Measurements from ENCODE around the gene PATJ. TPM values are rescaled to one million over a fixed set of nuclear protein-coding genes. Genes with fewer than 3 reads are reported as not detected.

Gene PATJ
- total and polyA plus RNA-seq, 10 donors, result 2.3 to 32.2 (median 17.7) TPM

DNA sequence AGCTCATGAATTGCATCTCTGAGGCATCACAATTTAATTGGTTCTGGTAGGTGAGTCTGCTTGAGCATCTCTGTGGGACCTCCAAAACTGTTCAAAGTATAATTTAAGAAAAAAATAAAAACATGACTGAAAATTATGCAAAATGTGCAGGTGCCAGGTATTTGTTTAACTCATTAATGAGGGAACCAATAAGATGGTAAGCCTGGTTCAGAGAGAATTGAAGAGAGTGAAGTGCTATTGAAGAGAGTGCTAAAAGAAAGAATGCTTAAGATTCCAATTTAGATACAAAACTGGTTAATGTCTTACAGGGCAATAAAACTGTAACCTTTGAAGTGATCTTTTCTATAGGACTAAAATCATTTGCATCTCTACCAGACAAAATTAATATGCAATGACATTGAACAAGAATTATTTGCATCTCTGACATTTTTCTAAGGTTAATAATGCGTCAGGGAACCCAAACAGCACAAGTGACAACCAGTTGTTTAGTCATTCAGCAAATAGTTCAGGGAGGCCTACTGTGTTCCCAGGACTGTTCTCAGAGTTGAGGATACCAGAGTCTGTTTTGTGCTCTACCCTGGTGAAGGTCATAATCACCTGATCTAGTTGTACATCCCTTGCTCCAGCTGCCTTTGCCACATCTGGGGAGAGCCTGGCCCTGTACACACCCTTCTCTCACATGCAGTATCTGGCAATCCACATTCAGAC lies 183.5 kb downstream of the PATJ start:
- Histone ChIP-seq H3K36me3 (peaks cover 0 to 33% (median 0%) of the 10 kb centered on the region in 6 donors), H3K27ac (no peak overlapping the region), H3K27me3 (replicated peaks in 1 of 7) (no peaks in the 10 kb centered on the region), H3K4me1 (no peaks in the 10 kb centered on the region), H3K9me3 (no peaks in the 10 kb centered on the region), H3K4me3 (no peak overlapping the region)
- TF ChIP-seq POLR2AphosphoS5 (IDR thresholded peaks at IDR 0.05), result no peak
- TF ChIP-seq POLR2A (IDR thresholded peaks at IDR 0.05), result no peak
- no peak for TF ChIP-seq CTCF (IDR thresholded peaks at IDR 0.05 in 8 of 11, conservative IDR thresholded peaks at IDR 0.05 in 3 of 11)
- DNase-seq, result no peak
- WGBS, 5 donors, result 84 to 97% (median 94%) methylated on average over 1 of the region's 1 CpG
- intact Hi-C loops (cut with DNase I; ENCODE audit: low total_unique reads), result no loop called here

DNA sequence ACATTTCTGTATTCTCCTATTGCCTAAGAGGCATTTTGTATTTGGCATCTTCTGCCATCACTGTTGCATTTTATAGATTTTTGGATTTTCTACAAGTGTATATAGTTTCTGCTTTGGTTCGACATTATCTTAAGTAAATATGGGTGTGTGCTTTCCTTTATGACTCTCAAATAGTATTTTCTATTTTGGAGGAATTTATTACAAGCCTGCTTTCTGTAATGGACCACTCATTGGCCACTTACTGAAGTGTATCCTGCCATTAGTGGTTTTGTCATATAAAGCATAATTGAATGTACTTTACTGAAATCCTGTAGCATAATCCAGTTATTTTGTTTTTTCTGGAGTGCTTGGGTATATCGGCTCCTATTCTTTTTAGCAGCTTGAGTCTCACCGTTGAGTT lies 184.3 kb downstream of the PATJ start:
- no peaks in the 10 kb centered on the region for H3K27me3 ChIP-seq (replicated peaks in 1 of 7)
- intact Hi-C loops (cut with DNase I; ENCODE audit: low total_unique reads), result no loop called here
- no peaks in the 10 kb centered on the region for H3K9me3 ChIP-seq
- TF ChIP-seq POLR2AphosphoS5 (IDR thresholded peaks at IDR 0.05) (no peak), POLR2A (IDR thresholded peaks at IDR 0.05) (no peak), CTCF (IDR thresholded peaks at IDR 0.05 in 8 of 11, conservative IDR thresholded peaks at IDR 0.05 in 3 of 11) (no peak)
- WGBS, 5 donors, result 89 to 96% (median 92%) methylated on average over 3 of the region's 3 CpGs
- no peaks in the 10 kb centered on the region for H3K4me1 ChIP-seq
- DNase-seq, result no peak
- H3K36me3 ChIP-seq, result peaks cover 0 to 36% (median 0%) of the 10 kb centered on the region in 6 donors
- H3K27ac ChIP-seq, result no peak overlapping the region
- H3K4me3 ChIP-seq, result no peak overlapping the region

DNA sequence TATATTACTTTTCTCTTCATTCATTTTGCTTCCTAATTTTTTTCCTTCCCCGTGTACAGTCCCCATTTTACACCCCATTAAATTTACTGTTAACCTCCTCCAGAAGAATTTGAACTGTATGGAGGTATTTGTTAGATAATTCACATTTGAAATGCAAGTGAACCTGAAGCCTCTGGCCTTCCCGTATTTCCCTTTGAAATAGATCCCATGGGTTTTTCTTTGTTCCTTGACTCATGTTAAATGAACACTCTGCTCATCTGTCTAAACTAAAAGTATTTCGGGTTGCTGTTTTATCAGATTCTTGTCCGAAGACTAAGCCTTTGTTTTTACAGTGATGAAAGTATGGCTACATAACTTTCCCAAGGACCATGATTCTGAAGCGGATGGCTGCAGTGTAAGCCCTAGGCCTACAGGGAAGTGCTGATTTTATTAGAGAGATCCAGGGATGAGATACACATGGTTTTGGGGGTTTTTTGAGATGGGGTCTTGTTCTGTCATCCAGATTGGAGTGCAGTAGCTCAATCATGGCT lies 187.9 kb downstream of the PATJ start:
- H3K9me3 ChIP-seq, result no peaks in the 10 kb centered on the region
- WGBS, 5 donors, result 91 to 96% (median 93%) methylated on average over 5 of the region's 5 CpGs
- no peak for DNase-seq
- H3K27ac ChIP-seq, result no peak overlapping the region
- H3K4me1 ChIP-seq, result no peaks in the 10 kb centered on the region
- H3K27me3 ChIP-seq (replicated peaks in 1 of 7), result no peaks in the 10 kb centered on the region
- intact Hi-C loops (cut with DNase I; ENCODE audit: low total_unique reads), result no loop called here
- peaks cover 0 to 22% (median 0%) of the 10 kb centered on the region in 6 donors for H3K36me3 ChIP-seq
- H3K4me3 ChIP-seq, result no peak overlapping the region
- TF ChIP-seq POLR2A (IDR thresholded peaks at IDR 0.05) (no peak), POLR2AphosphoS5 (IDR thresholded peaks at IDR 0.05) (no peak), CTCF (IDR thresholded peaks at IDR 0.05 in 8 of 11, conservative IDR thresholded peaks at IDR 0.05 in 3 of 11) (no peak)

DNA sequence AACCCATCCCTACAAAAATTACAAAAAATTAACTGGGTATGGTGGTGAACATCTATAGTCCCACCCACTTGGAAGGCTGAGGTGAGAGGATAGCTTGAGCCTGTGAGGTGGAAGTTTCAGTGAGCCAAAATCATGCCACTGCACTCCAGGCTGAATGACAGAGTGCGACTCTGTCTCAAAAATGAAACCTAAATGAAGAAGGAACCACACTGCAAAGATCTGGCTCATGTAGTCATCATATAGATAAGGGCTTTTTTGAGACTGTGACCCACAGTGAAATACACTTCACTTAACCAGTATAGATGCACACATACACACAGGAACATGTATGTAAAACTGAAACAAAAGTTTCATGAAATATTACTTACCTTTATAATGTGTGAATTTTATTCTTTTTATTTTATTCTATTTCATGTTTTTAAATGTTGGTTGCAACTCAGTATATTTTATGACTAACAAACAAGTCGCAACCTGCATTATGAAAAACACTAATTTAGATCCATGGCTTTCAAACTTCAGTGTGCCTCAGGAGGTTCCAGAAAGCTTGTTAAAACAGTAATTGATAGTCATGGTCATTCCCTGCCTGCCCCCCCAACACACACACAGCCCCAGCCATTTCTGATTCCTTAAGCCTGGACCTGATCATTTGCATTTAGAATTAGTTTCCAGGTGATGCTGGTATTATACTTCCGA lies 189.5 kb downstream of the PATJ start:
- H3K27me3 ChIP-seq (replicated peaks in 1 of 7), result no peaks in the 10 kb centered on the region
- H3K4me3 ChIP-seq, result no peak overlapping the region
- H3K36me3 ChIP-seq, result peaks cover 0 to 22% (median 0%) of the 10 kb centered on the region in 6 donors
- TF ChIP-seq POLR2AphosphoS5 (IDR thresholded peaks at IDR 0.05) (no peak), CTCF (IDR thresholded peaks at IDR 0.05 in 8 of 11, conservative IDR thresholded peaks at IDR 0.05 in 3 of 11) (no peak), POLR2A (IDR thresholded peaks at IDR 0.05) (no peak)
- intact Hi-C loops (cut with DNase I; ENCODE audit: low total_unique reads), result no loop called here
- no peak overlapping the region for H3K27ac ChIP-seq
- no peaks in the 10 kb centered on the region for H3K9me3 ChIP-seq
- DNase-seq, result no peak
- no peaks in the 10 kb centered on the region for H3K4me1 ChIP-seq
- 93 to 96% (median 93%) methylated on average over 3 of the region's 3 CpGs for WGBS, 5 donors
